Measurements from ENCODE around the gene GOLGA6L2. TPM values are rescaled to one million over a fixed set of nuclear protein-coding genes. Genes with fewer than 3 reads are reported as not detected.

Gene GOLGA6L2
- total RNA-seq, 2 donors from 2014 or later, result not detected

- Histone ChIP-seq H3K9me3 (no peaks in the 10 kb centered on the region), H3K27me3 (no peaks in the 10 kb centered on the region), H3K4me1 (peaks cover 0 to 16% of the 10 kb centered on the region in 2 donors), H3K27ac (no peak overlapping the region), H3K4me3 (no peak overlapping the region), H3K36me3 (no peaks in the 10 kb centered on the region)
- DNase-seq (ENCODE audit: low spot score), result no peak
- no peak for TF ChIP-seq CTCF (IDR thresholded peaks at IDR 0.05)
Measured at GRCh38 chr15:23424111-23424904, 22.7 kb downstream of the GOLGA6L2 start.

- peaks cover 0 to 16% of the 10 kb centered on the region in 2 donors for H3K4me1 ChIP-seq
- H3K27me3 ChIP-seq, result no peaks in the 10 kb centered on the region
- H3K36me3 ChIP-seq, result no peaks in the 10 kb centered on the region
- DNase-seq (ENCODE audit: low spot score), result no peak
- H3K9me3 ChIP-seq, result no peaks in the 10 kb centered on the region
- no peak for TF ChIP-seq CTCF (IDR thresholded peaks at IDR 0.05)
- no peak overlapping the region for H3K4me3 ChIP-seq
- H3K27ac ChIP-seq, result peak overlapping the region; percentile 46 to 69
Measured at GRCh38 chr15:23422946-23423708, 23.9 kb downstream of the GOLGA6L2 start.

- H3K27me3 ChIP-seq, result no peaks in the 10 kb centered on the region
- DNase-seq (ENCODE audit: low spot score), result no peak
- no peak for TF ChIP-seq CTCF (IDR thresholded peaks at IDR 0.05)
- H3K4me1 ChIP-seq, result peaks cover 0 to 16% of the 10 kb centered on the region in 2 donors
- no peak overlapping the region for H3K4me3 ChIP-seq
- H3K27ac ChIP-seq, result peak overlapping the region; percentile 46 to 69
- no peaks in the 10 kb centered on the region for H3K36me3 ChIP-seq
- no peaks in the 10 kb centered on the region for H3K9me3 ChIP-seq
Measured at GRCh38 chr15:23422099-23422945, 24.7 kb downstream of the GOLGA6L2 start.

- Histone ChIP-seq H3K4me3 (no peak overlapping the region), H3K27me3 (no peaks in the 10 kb centered on the region), H3K4me1 (peaks cover 0 to 16% of the 10 kb centered on the region in 2 donors), H3K9me3 (no peaks in the 10 kb centered on the region), H3K36me3 (no peaks in the 10 kb centered on the region), H3K27ac (peak overlapping the region in 1 of 2 donors; percentile 32)
- no peak for TF ChIP-seq CTCF (IDR thresholded peaks at IDR 0.05)
- DNase-seq (ENCODE audit: low spot score), result no peak
Measured at GRCh38 chr15:23420806-23421575, 26.1 kb downstream of the GOLGA6L2 start.

Measured in right atrium auricular region (tissue), 2 donors.